WTC11 (cell line): Measurements from ENCODE around the gene BTN2A1.

ENCODE experiments used
- SP1 ChIP-seq: sonication (generic); formaldehyde crosslinking; conservative IDR thresholded peaks from 2 replicates; pipeline ENCODE4 v1.8.1; 2022; ENCODE audit warnings: missing genetic modification reagents
- TF ChIP-seq, protein P1 (sequence below): fragments of 200-600 bp; IDR thresholded peaks from 2 replicates; pipeline ENCODE4 v1.8.0; 2022; ENCODE audit warnings: antibody characterized with exemption

DNA sequence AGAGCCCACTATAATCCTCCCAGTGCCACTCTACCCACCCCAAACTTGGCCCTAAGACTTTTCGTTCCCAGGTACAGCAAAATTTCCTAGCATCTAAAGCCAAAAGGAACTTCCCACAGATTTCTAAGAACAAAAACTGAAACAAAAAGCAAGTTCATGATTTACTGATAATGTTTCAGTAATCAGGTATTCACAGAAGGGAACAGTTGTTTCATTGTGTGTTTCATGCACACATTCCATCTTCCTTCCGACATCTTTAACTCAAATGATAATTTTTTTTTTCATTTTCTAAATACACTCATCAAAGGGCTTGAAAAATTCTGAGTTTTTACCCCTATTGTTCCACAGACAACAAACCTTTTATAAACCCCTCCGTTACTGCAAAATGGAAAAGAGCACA is 36.4 kb downstream of the BTN2A1 start:
- TF ChIP-seq SP1 (CRISPR knock-in tag): no peak
- TF ChIP-seq, protein P1, sequence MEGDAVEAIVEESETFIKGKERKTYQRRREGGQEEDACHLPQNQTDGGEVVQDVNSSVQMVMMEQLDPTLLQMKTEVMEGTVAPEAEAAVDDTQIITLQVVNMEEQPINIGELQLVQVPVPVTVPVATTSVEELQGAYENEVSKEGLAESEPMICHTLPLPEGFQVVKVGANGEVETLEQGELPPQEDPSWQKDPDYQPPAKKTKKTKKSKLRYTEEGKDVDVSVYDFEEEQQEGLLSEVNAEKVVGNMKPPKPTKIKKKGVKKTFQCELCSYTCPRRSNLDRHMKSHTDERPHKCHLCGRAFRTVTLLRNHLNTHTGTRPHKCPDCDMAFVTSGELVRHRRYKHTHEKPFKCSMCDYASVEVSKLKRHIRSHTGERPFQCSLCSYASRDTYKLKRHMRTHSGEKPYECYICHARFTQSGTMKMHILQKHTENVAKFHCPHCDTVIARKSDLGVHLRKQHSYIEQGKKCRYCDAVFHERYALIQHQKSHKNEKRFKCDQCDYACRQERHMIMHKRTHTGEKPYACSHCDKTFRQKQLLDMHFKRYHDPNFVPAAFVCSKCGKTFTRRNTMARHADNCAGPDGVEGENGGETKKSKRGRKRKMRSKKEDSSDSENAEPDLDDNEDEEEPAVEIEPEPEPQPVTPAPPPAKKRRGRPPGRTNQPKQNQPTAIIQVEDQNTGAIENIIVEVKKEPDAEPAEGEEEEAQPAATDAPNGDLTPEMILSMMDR: no peak
